ENCODE results near the gene GOLGA6L9.
"Not testable (repeated sequence)": the region's sequence is repeated elsewhere in the genome, so short reads cannot be mapped to it uniquely, and the experiment has no call there.

Gene GOLGA6L9

DNA sequence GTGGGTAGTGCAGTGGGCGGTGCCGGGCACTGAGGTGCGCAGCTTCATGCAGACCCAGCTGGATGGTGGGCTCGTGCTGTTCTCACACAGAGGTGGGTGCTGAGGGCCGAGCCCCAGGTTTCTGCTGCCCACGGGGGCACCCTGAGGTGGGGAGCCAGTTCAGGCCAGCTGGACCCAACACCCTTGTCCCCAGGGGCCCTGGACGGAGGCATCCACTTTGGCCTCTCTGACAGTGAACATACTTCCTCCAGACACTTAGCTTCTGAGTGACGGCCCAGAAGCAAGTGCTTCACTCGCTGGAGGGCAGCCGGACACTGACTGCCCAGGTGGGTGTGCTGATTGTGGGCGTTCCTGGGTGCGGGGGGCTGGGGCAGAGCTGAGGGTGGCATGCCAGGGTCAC lies 39.8 kb downstream of the GOLGA6L9 start:
- DNase-seq: not testable (repeated sequence)

DNA sequence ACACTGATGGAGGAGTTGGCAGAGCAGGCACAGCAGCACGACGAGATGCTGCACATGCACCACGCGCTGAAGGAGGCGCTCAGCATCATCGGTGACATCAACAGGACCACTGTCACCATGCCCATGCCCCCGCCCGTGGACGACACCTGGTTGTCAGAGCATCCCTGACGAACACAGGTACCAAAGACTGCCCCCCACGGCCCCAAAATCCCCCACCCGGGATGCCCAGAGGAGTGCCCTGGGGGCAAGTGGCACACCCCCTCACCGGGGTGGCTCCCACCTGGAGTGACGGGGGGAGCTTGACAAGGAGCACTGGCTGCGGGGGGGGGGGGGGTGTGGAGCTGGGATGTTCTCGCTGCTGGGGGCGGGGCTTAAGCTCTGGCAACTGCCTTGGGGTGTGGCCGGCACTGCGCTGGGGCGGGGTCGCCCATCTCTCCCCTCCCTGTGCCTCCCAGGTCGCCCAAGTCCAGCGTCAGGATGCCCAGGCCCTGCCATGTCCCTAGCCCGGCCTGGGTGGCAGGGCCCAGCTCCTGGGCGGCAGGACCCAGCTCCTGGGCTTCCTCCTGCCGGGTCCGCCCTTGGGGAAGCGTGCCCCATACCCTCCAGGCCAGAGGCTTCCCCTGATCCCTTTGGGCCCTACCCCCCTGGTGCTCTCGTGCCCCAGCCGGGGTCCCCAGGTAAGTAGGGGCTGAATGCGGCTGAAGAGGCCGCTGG lies 42.8 kb downstream of the GOLGA6L9 start:
- DNase-seq: not testable (repeated sequence)

DNA sequence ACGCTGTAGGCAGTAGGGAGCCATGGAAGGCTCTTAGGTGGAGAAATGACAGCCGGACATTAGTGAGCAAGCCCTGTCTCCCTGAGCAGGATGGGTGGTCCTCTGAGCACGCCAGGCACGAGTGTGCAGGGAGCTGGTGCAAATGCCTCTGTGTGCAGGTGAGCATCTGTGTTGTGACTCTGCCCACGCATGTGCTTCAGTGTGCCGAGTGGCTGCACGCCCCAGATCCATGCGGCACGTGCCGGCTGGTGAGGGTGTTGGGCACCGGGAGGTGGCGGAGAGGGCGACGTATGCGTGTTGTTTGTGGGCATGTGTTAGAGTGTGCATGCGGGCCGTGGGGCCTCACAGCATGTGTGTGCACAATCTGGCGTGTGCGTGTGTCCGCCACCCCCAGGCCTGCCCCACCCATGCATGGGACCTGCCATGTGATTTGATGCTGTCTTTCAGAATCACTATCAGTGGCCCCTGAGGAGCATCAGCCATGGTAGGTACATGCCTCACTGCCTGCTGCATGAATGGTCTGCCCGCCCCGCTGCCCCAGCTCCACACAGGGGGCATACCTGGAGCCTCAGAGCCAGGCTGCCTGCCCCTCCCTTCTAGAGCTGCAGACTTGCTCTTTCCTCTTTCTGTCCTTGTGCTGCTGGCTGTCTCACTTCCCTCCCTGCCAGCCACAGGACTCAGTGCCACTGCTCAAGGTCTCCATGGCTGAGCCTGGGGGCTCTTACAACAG lies 45.1 kb downstream of the GOLGA6L9 start:
- DNase-seq: not testable (repeated sequence)

DNA sequence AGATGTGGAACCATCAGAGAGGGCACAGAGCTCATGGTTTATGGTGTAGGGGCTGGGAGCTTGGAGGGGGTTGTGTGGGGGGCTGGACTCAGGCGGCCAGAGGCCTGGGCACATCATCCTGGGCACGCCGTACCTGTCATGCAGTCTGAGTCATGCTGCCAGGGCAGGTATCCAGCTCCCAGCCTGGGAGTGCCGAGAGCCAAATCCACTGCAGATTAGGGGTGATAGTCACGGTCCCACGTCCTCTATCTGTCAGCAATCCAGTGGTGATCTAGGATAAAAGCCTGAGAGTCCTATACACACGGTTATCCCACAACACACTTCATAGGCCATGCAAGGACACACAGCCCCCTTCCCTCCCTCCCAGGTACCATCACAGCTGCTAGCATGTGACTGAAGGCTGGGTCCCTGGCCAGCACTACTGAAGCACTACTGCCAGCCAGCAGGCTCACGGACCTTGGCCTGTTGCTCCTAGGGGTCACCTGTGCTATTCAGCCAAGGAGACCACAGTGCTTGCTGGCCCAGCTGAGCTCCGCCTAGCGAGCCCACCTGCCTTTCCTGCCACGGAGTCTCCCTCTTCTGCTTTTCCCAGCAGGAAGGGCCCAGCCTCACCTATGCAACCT lies 45.8 kb downstream of the GOLGA6L9 start:
- not testable (repeated sequence) for DNase-seq

DNA sequence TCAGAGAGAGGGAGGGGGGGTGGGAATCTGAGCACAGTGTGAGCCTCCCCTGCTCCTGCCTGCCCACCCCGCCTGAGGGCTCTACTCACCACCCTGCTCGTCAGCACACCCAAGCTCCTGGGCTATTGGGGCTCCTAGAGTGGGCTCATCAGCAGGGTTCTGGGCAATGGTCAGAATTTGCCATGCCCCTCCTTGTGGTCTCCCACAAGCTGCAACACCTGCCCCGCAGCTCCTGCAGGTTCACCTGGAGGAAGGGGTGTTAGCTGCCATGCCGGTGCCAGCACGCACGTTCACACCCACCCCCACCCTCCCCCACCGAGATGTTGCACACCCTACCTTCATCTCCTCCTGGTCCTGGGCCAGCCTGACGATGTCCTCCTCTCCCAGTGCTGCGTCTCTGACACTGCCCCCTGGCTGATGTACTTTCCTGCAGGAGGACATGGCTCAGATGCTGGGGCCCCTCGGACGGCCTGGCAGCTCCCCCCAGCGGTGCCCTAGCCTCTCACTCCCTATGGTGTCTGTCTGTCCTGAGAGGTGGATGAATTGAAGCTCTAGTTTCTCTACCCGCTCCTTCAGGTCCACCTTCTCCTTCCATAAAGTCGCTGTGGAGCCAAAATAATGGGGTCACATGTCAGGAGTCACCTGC lies 47.2 kb downstream of the GOLGA6L9 start:
- DNase-seq: not testable (repeated sequence)

DNA sequence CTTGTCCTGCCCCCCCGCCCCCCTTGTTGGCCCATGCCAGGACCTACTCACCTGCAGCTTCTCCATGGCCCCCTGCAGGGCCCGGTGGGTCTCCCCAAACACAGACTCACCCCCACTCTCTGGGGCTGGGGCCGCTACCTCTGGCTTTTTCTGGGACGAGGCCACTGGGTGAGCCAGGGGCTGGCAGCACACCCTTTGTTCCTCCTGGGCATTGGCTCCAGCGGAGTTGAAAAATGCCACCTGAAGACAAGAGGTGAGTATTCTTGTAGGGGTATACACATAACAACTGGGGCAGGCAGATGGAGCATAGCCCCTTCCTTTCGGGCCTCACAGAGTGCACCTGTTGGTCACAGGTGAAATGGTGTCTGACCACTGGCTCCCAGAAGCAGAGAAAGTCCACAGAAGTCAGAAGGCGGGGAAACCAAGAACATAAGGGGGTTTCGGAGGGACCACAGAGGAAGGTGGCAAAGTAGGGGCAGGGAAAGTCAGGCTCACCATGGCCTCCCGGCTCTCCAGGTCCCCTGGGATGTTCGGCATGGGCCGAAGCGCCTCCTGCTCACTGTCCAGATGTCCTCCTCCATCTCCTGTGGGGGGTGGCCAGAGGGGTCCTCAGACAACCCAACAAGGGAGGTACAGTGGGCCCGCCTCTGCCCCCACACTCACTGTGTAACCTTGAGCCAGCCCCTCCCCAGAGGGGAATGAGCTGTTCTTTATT lies 47.9 kb downstream of the GOLGA6L9 start:
- DNase-seq: not testable (repeated sequence)
